Measurements from ENCODE around the gene GAL3ST2.
"Not testable (repeated sequence)": the region's sequence is repeated elsewhere in the genome, so short reads cannot be mapped to it uniquely, and the experiment has no call there.

The GAL3ST2 gene

GRCh38 chr2:241776336-241777169 lies at the start of gene GAL3ST2:
Gene GAL3ST2, plus strand, starts transcription at chr2:241776822. Its CDS starts 134 bp downstream, at chr2:241776956.
- DNase-seq: no peak

- no peak for DNase-seq
Observed at GRCh38 chr2:241728000-241728399, 48.6 kb upstream of the GAL3ST2 start.

- no peak for DNase-seq
Observed at GRCh38 chr2:241728627-241729026, 48.0 kb upstream of the GAL3ST2 start.

- no peak for DNase-seq
Observed at GRCh38 chr2:241729868-241730267, 46.8 kb upstream of the GAL3ST2 start.

GRCh38 chr2:241730671-241731293 lies 45.8 kb upstream of the GAL3ST2 start:
- DNase-seq: no peak

GRCh38 chr2:241732513-241733186 lies 44.0 kb upstream of the GAL3ST2 start:
- not testable (repeated sequence) for DNase-seq

- peak; percentile 10 for DNase-seq
Observed at GRCh38 chr2:241733391-241734207, 43.0 kb upstream of the GAL3ST2 start.

GRCh38 chr2:241734208-241734466 lies 42.5 kb upstream of the GAL3ST2 start:
- DNase-seq: no peak

- peak; percentile 78 for DNase-seq
Observed at GRCh38 chr2:241734467-241735208, 42.0 kb upstream of the GAL3ST2 start, which contains the start of gene D2HGDH. Gene D2HGDH, plus strand, starts transcription at chr2:241734630. Its CDS starts 595 bp downstream, at chr2:241735225.

- no peak for DNase-seq
Observed at GRCh38 chr2:241736111-241736510, 40.5 kb upstream of the GAL3ST2 start.

GRCh38 chr2:241738040-241738686 lies 38.5 kb upstream of the GAL3ST2 start:
- no peak for DNase-seq

GRCh38 chr2:241739177-241739576 lies 37.4 kb upstream of the GAL3ST2 start:
- DNase-seq: no peak

GRCh38 chr2:241739651-241740050 lies 37.0 kb upstream of the GAL3ST2 start:
- no peak for DNase-seq

- no peak for DNase-seq
Observed at GRCh38 chr2:241741016-241741415, 35.6 kb upstream of the GAL3ST2 start.

- no peak for DNase-seq
Observed at GRCh38 chr2:241742320-241742939, 34.2 kb upstream of the GAL3ST2 start.

GRCh38 chr2:241743008-241743407 lies 33.6 kb upstream of the GAL3ST2 start:
- DNase-seq: not testable (repeated sequence)

GRCh38 chr2:241743620-241744019 lies 33.0 kb upstream of the GAL3ST2 start:
- no peak for DNase-seq

- no peak for DNase-seq
Observed at GRCh38 chr2:241744028-241744754, 32.4 kb upstream of the GAL3ST2 start.

- DNase-seq: no peak
Observed at GRCh38 chr2:241745276-241745675, 31.3 kb upstream of the GAL3ST2 start.

- no peak for DNase-seq
Observed at GRCh38 chr2:241746084-241746483, 30.5 kb upstream of the GAL3ST2 start.
